A673 (cell line): ENCODE measurements around the gene C10orf88.

Source experiments
- CTCF ChIP-seq: fragments of 300-800, 200-600 bp; sonication (generic); conservative IDR thresholded peaks from 2 replicates; pipeline ENCODE4 v1.5.1; 2017; ENCODE audit warnings: low read depth, mild to moderate bottlenecking, antibody characterized with exemption, low read length, moderate library complexity, mixed read lengths
- EZH2 ChIP-seq: fragments of 200-600 bp; sonication (generic); IDR thresholded peaks from 2 replicates; pipeline ENCODE4 v1.6.1; 2017; ENCODE audit warnings: borderline replicate concordance, low read depth, mild to moderate bottlenecking, mixed read lengths, antibody characterized with exemption, low read length; ENCODE audit not compliant: poor library complexity, severe bottlenecking

GRCh38 chr10:122884166-122884565 lies 69.9 kb downstream of the C10orf88 start:
- no peak for TF ChIP-seq CTCF
- TF ChIP-seq EZH2 = no peak
